Cardiac fibroblast (primary cell): ENCODE data around the gene KCNJ10.

Experiments
- DNase-seq, 2 donors: peaks; one replicate each; pipeline versions ENCODE4 v3.0.0 to v3.0.0-alpha.2; 2010; ENCODE audit warnings: low read depth in 2 of 2
- H3K4me3 ChIP-seq, 2 donors: replicated peaks in 1 of 2; 1 replicate in 1 of 2; 2 replicates in 1 of 2; pipeline ENCODE4 v1.5.1; 2011; ENCODE audit warnings: low read depth in 2 of 2, low read length in 2 of 2, mild to moderate bottlenecking in 2 of 2, moderate library complexity in 1 of 2
- TF ChIP-seq, protein P1 (sequence below): IDR thresholded peaks from one replicate; pipeline ENCODE4 v1.5.1; 2011; ENCODE audit warnings: low read depth, mild to moderate bottlenecking, low read length, inconsistent platforms

The KCNJ10 gene

DNA sequence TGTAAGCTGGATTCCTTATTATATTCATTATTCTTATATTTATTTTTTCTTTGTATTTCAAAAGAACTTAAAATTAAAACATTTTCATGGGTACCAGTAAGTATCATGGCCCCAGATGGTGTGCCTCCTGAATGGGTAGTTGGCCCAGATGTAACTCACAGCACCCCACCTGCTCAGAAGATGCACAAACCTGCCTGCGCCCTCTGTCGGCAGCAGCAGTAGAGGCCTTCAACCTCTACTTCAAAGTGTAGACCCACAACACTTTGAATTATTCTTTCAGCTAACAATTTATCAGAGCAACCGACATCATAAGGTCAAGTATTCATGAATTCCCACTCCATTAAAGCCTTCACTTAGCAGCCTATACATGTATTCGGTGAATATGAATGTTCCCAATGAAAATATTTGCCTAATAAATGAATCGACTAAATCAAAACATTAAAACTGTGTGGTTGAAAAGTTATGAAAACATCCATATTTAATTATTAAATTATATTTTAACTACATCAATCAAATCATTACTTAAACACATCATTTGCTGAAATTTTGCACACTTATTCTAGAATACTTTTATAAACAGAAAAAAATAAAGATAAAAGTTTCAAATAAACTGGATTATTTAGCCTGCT lies 63.5 kb downstream of the KCNJ10 start:
- peak; percentile 75 to 81 for DNase-seq
- TF ChIP-seq, protein P1, sequence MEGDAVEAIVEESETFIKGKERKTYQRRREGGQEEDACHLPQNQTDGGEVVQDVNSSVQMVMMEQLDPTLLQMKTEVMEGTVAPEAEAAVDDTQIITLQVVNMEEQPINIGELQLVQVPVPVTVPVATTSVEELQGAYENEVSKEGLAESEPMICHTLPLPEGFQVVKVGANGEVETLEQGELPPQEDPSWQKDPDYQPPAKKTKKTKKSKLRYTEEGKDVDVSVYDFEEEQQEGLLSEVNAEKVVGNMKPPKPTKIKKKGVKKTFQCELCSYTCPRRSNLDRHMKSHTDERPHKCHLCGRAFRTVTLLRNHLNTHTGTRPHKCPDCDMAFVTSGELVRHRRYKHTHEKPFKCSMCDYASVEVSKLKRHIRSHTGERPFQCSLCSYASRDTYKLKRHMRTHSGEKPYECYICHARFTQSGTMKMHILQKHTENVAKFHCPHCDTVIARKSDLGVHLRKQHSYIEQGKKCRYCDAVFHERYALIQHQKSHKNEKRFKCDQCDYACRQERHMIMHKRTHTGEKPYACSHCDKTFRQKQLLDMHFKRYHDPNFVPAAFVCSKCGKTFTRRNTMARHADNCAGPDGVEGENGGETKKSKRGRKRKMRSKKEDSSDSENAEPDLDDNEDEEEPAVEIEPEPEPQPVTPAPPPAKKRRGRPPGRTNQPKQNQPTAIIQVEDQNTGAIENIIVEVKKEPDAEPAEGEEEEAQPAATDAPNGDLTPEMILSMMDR, result peak; percentile 98
- H3K4me3 ChIP-seq, result no peak overlapping the region

DNA sequence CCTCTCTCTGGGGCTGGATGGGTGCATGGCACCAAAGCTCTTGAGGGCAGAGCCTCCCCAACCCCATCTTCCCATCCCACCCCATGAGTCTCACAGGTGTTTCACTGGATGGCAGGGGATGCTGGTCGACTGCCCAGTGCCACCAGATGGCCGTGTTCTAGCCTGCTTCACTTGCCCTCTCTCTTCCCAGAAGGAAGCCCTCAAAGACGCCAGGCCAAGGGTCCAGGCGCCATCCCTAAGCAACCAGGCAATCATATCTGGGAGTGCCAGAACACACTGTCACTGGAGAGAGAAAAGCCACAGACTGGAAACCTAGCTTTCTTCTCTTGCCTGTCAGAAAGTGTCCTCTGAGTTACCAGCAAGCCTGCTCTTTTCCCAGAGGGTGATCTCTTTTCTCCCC lies 64.9 kb downstream of the KCNJ10 start:
- TF ChIP-seq, protein P1, result no peak

DNA sequence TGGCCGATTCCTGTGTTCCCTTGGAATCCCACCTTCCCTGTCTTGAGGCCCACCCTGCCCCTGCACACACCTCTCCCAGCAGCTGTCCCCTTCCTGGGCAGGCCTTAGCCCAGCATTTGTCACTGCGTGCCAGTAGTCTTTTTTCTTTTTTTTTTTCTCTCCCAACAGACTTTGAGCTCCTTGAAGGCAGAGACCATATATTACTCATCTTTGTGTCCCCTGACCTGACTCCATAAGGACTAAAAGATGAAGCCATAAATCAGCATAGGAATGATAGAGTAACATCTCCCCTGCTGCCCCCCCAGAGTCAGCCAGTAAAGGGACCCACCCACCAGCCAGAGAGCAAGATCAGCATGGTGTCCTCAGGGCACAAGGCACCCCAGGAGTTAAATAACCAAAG lies 65.5 kb downstream of the KCNJ10 start:
- no peak overlapping the region for H3K4me3 ChIP-seq
- TF ChIP-seq, protein P1, result no peak
- no peak for DNase-seq

More for the DNA sequence above, 64.9 kb downstream of the KCNJ10 start:
- no peak overlapping the region for H3K4me3 ChIP-seq
- no peak for DNase-seq

DNA sequence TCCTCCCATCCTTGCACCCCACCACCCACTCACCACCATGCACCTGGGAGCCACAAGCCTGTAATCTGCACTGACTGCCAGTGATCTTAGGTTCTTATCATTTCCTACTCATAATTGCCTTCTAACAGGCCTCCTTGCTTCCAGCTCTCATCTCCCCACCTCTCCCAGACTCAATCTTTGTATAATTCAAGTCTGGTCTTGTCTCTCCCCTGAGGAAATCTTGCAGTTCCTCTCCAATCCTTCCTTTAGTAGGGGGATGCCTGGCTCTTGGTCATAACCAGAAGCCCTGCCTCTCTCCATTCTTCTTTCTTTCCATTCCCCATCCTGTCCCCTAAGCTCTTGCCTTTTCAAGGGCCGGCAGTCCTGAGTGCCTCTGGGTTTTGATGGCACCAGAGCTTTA lies 66.0 kb downstream of the KCNJ10 start:
- DNase-seq, result no peak
- TF ChIP-seq, protein P1, result no peak
- H3K4me3 ChIP-seq, result no peak overlapping the region

DNA sequence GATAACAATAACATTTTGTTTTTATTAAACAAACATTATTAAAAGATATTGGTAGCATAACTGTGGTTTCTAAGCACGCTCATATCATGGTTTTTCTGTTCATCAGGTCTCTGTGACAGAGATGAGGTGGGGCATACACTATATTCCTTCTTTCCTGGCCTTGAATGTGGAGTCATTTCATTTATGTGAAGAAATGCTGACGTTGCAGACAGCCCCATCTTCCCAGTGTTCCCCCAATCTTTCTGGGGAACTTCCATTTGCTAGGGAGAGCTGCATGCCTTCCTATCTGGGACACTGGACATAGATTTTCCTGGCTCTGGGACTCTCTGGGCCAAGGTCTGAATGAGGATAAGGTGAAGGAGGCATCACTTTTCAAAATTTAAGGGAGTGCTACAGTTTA lies 68.5 kb downstream of the KCNJ10 start:
- no peak for DNase-seq
- H3K4me3 ChIP-seq, result no peak overlapping the region
- TF ChIP-seq, protein P1, result no peak

DNA sequence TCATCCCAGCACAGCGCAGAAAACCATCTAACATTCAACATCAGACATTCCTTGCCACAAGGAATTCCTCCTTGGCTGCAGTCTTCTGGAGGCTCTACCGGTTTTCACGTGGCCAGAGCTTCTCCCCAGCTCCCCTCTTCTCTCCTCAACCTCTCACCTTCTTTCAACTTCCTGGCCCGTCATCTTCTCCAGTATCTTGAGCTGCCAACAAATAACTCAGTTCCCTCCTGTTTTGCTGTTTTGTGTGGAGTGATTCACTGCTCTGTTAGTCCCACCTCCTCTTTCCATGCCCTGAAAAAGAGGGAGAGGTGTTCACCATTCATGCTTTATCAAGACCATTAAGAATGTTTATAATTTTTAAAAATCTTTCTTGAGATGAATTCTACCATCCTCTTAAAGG lies 70.8 kb downstream of the KCNJ10 start:
- DNase-seq, result peak; percentile 36 to 47
- no peak overlapping the region for H3K4me3 ChIP-seq
- TF ChIP-seq, protein P1, result no peak

DNA sequence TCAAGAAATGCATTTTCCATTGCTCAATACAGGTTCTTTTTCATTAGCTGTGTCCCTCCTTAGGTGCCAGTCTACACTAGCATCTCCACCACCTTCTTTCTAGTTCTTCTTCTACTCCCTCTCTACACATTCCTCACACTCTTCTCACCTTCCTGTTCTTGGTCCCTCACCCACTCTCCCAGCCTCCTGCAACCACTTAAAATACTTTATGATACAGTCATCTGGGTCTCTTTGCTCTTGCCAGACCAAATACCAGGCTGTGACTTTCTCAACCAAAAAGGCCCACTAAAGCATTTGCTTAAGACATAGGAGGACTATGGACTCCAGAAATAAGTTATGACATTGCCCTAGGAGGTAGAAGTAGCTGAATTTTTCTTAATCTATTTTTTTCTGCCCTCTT lies 73.3 kb downstream of the KCNJ10 start:
- DNase-seq, result peak; percentile 79 to 94
- H3K4me3 ChIP-seq, result no peak overlapping the region
- TF ChIP-seq, protein P1, result no peak
